BLaER1 treated with 17β-estradiol and CSF1 and Interleukin-3, amounts not matched to agents 10 nM and 100 nM (cell line): ENCODE results near the gene GPRIN2.

Experiments used
- H3K27ac ChIP-seq, 11 experiments: shearing (Covaris generic); formaldehyde crosslinking; 2 replicates each; pipeline ENCODE4 v1.8.1; 2022
- H3K27me3 ChIP-seq, 11 experiments: shearing (Covaris generic); formaldehyde crosslinking; 2 replicates each; pipeline ENCODE4 v1.8.1; 2022
- H3K36me3 ChIP-seq, 11 experiments: shearing (Covaris generic); formaldehyde crosslinking; 2 replicates each; pipeline ENCODE4 v1.8.1; 2022
- H3K4me1 ChIP-seq, 10 experiments: shearing (Covaris generic); formaldehyde crosslinking; 2 replicates each; pipeline ENCODE4 v1.8.1; 2022
- H3K4me2 ChIP-seq, 11 experiments: shearing (Covaris generic); formaldehyde crosslinking; 2 replicates each; pipeline ENCODE4 v1.8.1; 2022
- H3K4me3 ChIP-seq, 10 experiments: shearing (Covaris generic); formaldehyde crosslinking; 2 replicates each; pipeline ENCODE4 v1.8.1; 2022
- H3K9ac ChIP-seq, 11 experiments: shearing (Covaris generic); formaldehyde crosslinking; 2 replicates each; pipeline ENCODE4 v1.8.1; 2022
- H3K9me3 ChIP-seq, 11 experiments: shearing (Covaris generic); formaldehyde crosslinking; replicated peaks in 1 of 11; 2 replicates each; pipeline ENCODE4 v1.8.1; 2022
- H4K20me1 ChIP-seq, 11 experiments: shearing (Covaris generic); formaldehyde crosslinking; 2 replicates each; pipeline ENCODE4 v1.8.1; 2022
- Cebpa-rat ChIP-seq, 11 experiments: shearing (Covaris generic); IDR thresholded peaks; 2 replicates each; pipeline ENCODE4 v1.8.1; 2022

The GPRIN2 gene

DNA sequence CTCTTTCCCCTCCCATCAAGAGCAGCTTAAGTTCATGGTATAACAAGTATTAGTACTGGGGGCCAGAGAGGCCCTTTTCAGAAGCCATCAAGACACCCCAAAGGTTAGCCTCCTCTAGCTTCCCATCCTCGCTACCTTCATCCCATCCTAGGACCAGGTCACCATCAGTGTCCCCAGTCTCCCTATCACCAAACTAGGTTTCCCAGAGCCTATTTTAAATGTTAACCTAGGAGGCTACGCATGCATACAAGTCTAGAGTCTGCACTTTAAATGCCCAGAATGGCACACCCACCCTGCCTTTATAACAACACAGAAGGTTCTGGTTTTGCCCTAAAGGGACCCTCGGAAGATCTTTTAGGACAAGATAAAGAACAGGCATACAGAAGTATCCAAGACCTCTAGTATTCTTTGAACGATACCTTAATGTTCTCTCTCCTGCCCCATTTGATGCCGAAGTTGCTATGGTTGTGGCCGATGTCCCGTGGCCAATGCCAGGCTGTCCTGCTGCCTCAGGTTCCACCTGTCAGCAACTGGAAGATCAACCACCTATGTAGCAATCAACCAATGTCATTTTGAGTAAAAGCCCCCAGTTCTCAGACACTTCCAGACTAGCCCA is 2.2 kb downstream of the GPRIN2 start:
- Histone ChIP-seq H3K27me3 (peaks cover 19 to 32% (median 26%) of the 10 kb centered on the region in 11 experiments), H4K20me1 (peaks cover 0 to 12% (median 0%) of the 10 kb centered on the region in 11 experiments; a peak in 4 of 22 replicates), H3K4me1 (peaks cover 0 to 9% (median 7%) of the 10 kb centered on the region in 10 experiments; a peak in 15 of 20 replicates), H3K36me3 (no peaks in the 10 kb centered on the region), H3K4me3 (no peak overlapping the region), H3K4me2 (no peak overlapping the region), H3K27ac (no peak overlapping the region), H3K9me3 (peaks cover 0 to 17% (median 8%) of the 10 kb centered on the region in 11 experiments; a peak in 10 of 22 replicates), H3K9ac (no peak overlapping the region)
- 0 out of 22 replicates have a peak, but pooled peaks of 1 of the 11 experiments have one; percentile 21 for TF ChIP-seq Cebpa-rat (IDR thresholded peaks at IDR 0.05)

- Histone ChIP-seq H3K9me3 (peaks cover 0 to 17% (median 8%) of the 10 kb centered on the region in 11 experiments; a peak in 10 of 22 replicates), H3K36me3 (no peaks in the 10 kb centered on the region), H4K20me1 (peaks cover 0 to 14% (median 0%) of the 10 kb centered on the region in 11 experiments; a peak in 4 of 22 replicates), H3K27me3 (peaks cover 19 to 32% (median 26%) of the 10 kb centered on the region in 11 experiments), H3K4me1 (peaks cover 0 to 9% (median 7%) of the 10 kb centered on the region in 10 experiments; a peak in 15 of 20 replicates), H3K4me2 (no peak overlapping the region), H3K27ac (no peak overlapping the region), H3K9ac (no peak overlapping the region), H3K4me3 (no peak overlapping the region)
- no peak for TF ChIP-seq Cebpa-rat (IDR thresholded peaks at IDR 0.05)
Measured at GRCh38 chr10:46553238-46554049, 3.0 kb downstream of the GPRIN2 start.

- no peak for TF ChIP-seq Cebpa-rat (IDR thresholded peaks at IDR 0.05)
- H3K9me3 ChIP-seq = peaks cover 0 to 16% (median 8%) of the 10 kb centered on the region in 11 experiments; a peak in 10 of 22 replicates
- H3K4me2 ChIP-seq = no peak overlapping the region
- H3K27ac ChIP-seq = no peak overlapping the region
- no peak overlapping the region for H3K4me3 ChIP-seq
- H3K27me3 ChIP-seq = peaks cover 19 to 31% (median 26%) of the 10 kb centered on the region in 11 experiments
- no peak overlapping the region for H3K9ac ChIP-seq
- peaks cover 0 to 9% (median 7%) of the 10 kb centered on the region in 10 experiments; a peak in 15 of 20 replicates for H3K4me1 ChIP-seq
- H3K36me3 ChIP-seq = no peaks in the 10 kb centered on the region
- H4K20me1 ChIP-seq = peaks cover 0 to 17% (median 0%) of the 10 kb centered on the region in 11 experiments; a peak in 4 of 22 replicates
Measured at GRCh38 chr10:46552526-46553237, 3.8 kb downstream of the GPRIN2 start.

GRCh38 chr10:46551701-46552525 is 4.5 kb downstream of the GPRIN2 start:
- no peak for TF ChIP-seq Cebpa-rat (IDR thresholded peaks at IDR 0.05)
- Histone ChIP-seq H3K9ac (no peak overlapping the region), H4K20me1 (peaks cover 0 to 19% (median 0%) of the 10 kb centered on the region in 11 experiments; a peak in 4 of 22 replicates), H3K27ac (no peak overlapping the region), H3K4me2 (no peak overlapping the region), H3K4me3 (no peak overlapping the region), H3K4me1 (peaks cover 0 to 9% (median 7%) of the 10 kb centered on the region in 10 experiments; a peak in 15 of 20 replicates), H3K36me3 (no peaks in the 10 kb centered on the region), H3K9me3 (peaks cover 0 to 8% (median 3%) of the 10 kb centered on the region in 11 experiments; a peak in 7 of 22 replicates), H3K27me3 (peaks cover 13 to 24% (median 18%) of the 10 kb centered on the region in 11 experiments)

- TF ChIP-seq Cebpa-rat (IDR thresholded peaks at IDR 0.05) = no peak
- peaks cover 8 to 15% (median 10%) of the 10 kb centered on the region in 11 experiments for H3K27me3 ChIP-seq
- no peak overlapping the region for H3K9ac ChIP-seq
Measured at GRCh38 chr10:46550795-46551700, 5.4 kb downstream of the GPRIN2 start.

DNA sequence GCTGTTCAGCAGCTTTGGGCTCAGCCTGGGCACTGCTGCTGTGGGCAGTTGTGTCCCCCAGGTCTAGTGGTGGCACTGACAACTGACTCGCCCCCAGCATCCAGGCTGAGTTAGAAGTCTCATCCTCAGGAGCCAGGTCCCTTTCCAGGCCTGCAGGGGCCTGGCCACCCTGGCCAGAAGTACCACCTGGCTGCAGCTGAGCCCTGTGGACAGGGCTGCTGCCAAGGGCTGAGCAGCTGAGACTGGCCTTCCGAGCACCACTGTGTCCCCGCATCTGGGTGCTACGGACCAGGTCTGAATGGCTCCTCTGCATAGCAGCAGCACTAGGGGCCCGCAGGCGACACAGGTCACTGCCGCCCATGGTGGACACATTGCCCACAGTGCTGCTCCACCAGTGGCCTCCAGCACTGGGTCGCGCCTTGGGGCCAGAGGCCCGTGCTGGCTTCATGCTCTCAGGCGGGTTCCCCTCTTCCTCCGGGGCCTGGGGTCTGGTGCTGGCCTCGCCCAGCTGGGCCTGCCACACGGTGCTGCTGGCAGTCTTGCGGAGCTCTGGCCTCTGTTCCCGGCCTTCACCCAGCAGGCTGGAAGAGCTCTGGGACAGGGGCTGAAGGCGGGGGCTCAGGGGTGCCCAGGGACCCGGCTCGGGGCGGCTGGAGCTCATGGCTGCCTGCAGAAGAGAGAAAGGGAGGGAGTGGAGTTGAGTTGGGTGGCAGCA is 6.2 kb downstream of the GPRIN2 start:
- H3K27ac ChIP-seq = no peak overlapping the region
- no peak for TF ChIP-seq Cebpa-rat (IDR thresholded peaks at IDR 0.05)
- H3K9me3 ChIP-seq = no peaks in the 10 kb centered on the region
- no peak overlapping the region for H3K4me2 ChIP-seq
- peaks cover under 1 to 7% (median 2%) of the 10 kb centered on the region in 11 experiments; a peak in 18 of 22 replicates for H3K27me3 ChIP-seq
- no peak overlapping the region for H3K9ac ChIP-seq
- H4K20me1 ChIP-seq = peaks cover 0 to 19% (median 0%) of the 10 kb centered on the region in 11 experiments; a peak in 4 of 22 replicates
- no peaks in the 10 kb centered on the region for H3K36me3 ChIP-seq
- H3K4me3 ChIP-seq = no peak overlapping the region
- H3K4me1 ChIP-seq = peaks cover 0 to 1% (median under 1%) of the 10 kb centered on the region in 10 experiments; a peak in 12 of 20 replicates

More at GRCh38 chr10:46550795-46551700, 5.4 kb downstream of the GPRIN2 start:
- Histone ChIP-seq H3K9me3 (peaks cover 0 to under 1% (median 0%) of the 10 kb centered on the region in 11 experiments; a peak in 4 of 22 replicates), H3K4me1 (peaks cover 0 to 9% (median 7%) of the 10 kb centered on the region in 10 experiments; a peak in 15 of 20 replicates), H3K4me3 (no peak overlapping the region), H3K4me2 (no peak overlapping the region), H4K20me1 (peaks cover 0 to 19% (median 0%) of the 10 kb centered on the region in 11 experiments; a peak in 4 of 22 replicates), H3K27ac (no peak overlapping the region), H3K36me3 (no peaks in the 10 kb centered on the region)
